Mesenchymal stem cell (in vitro differentiated cells and primary cell): Measurements from ENCODE around the gene CETN1.

ENCODE experiments used
- DNase-seq: peaks from one replicate; pipeline ENCODE4 v3.0.0-alpha.2; 2013
- H2AFZ ChIP-seq: one replicate; pipeline ENCODE4 v1.6.1; 2013; ENCODE audit warnings: low read depth, mild to moderate bottlenecking, control low read depth, inconsistent platforms, low read length, moderate library complexity
- H2AK5ac ChIP-seq: 2 replicates; pipeline ENCODE4 v1.6.1; 2013; ENCODE audit warnings: low read length, moderate library complexity, mild to moderate bottlenecking, inconsistent platforms; ENCODE audit not compliant: severe bottlenecking
- H2BK120ac ChIP-seq: one replicate; pipeline ENCODE4 v1.6.1; 2013; ENCODE audit warnings: low read depth, mild to moderate bottlenecking, inconsistent platforms, low read length, moderate library complexity
- H2BK12ac ChIP-seq, 2 experiments: one replicate each; pipeline ENCODE4 v1.6.1; 2013; ENCODE audit warnings: inconsistent platforms in 2 of 2, low read length in 2 of 2, mild to moderate bottlenecking in 2 of 2, moderate library complexity in 2 of 2, control low read depth in 1 of 2
- H2BK15ac ChIP-seq: one replicate; pipeline ENCODE4 v1.6.1; 2013; ENCODE audit warnings: mild to moderate bottlenecking, low read depth, inconsistent platforms; ENCODE audit not compliant: poor library complexity, severe bottlenecking
- H2BK5ac ChIP-seq: 2 replicates; pipeline ENCODE4 v1.6.1; 2013; ENCODE audit warnings: low read depth, mild to moderate bottlenecking, low read length, control low read depth, inconsistent platforms; ENCODE audit not compliant: poor library complexity, severe bottlenecking
- H3K14ac ChIP-seq, 2 experiments: one replicate each; pipeline ENCODE4 v1.6.1; 2013; ENCODE audit warnings: inconsistent platforms in 2 of 2, low read length in 2 of 2, control low read depth in 1 of 2, mild to moderate bottlenecking in 1 of 2, moderate library complexity in 1 of 2
- H3K18ac ChIP-seq, 2 experiments: one replicate each; pipeline ENCODE4 v1.6.1; 2013; ENCODE audit warnings: inconsistent platforms in 2 of 2, low read length in 2 of 2, control low read depth in 1 of 2, low read depth in 1 of 2, mild to moderate bottlenecking in 1 of 2
- H3K23ac ChIP-seq, 2 experiments: one replicate each; pipeline ENCODE4 v1.6.1; 2013; ENCODE audit warnings: inconsistent platforms in 2 of 2, low read length in 2 of 2, mild to moderate bottlenecking in 2 of 2, moderate library complexity in 2 of 2, control low read depth in 1 of 2
- H3K27ac ChIP-seq: 2 replicates; pipeline ENCODE4 v1.5.1; 2013; ENCODE audit warnings: mild to moderate bottlenecking, moderate library complexity, low read length, control low read depth, inconsistent platforms; ENCODE audit not compliant: poor library complexity, severe bottlenecking
- H3K27me3 ChIP-seq, 2 experiments: 2 replicates each; pipeline versions ENCODE4 v1.6.1 to v1.7.0; 2013; ENCODE audit warnings: low read length in 2 of 2, mild to moderate bottlenecking in 2 of 2, moderate library complexity in 2 of 2, control low read depth in 1 of 2, inconsistent platforms in 1 of 2; ENCODE audit not compliant: control insufficient read depth in 1 of 2, insufficient read depth in 1 of 2
- H3K36me3 ChIP-seq, 2 experiments: 2 replicates each; pipeline versions ENCODE4 v1.6.1 to v1.7.0; 2013; ENCODE audit warnings: low read length in 2 of 2, control low read depth in 1 of 2, inconsistent platforms in 1 of 2, low read depth in 1 of 2, mild to moderate bottlenecking in 1 of 2; ENCODE audit not compliant: insufficient read depth in 2 of 2, control insufficient read depth in 1 of 2
- H3K4ac ChIP-seq, 2 experiments: one replicate each; pipeline ENCODE4 v1.6.1; 2013; ENCODE audit warnings: inconsistent platforms in 2 of 2, low read length in 2 of 2, mild to moderate bottlenecking in 2 of 2, moderate library complexity in 2 of 2, control low read depth in 1 of 2, low read depth in 1 of 2
- H3K4me1 ChIP-seq: 2 replicates; pipeline ENCODE4 v1.6.1; 2013; ENCODE audit warnings: low read depth, low read length, control low read depth; ENCODE audit not compliant: control insufficient read depth, insufficient read depth
- H3K4me2 ChIP-seq: 2 replicates; pipeline ENCODE4 v1.6.1; 2013; ENCODE audit warnings: low read length, mild to moderate bottlenecking, inconsistent platforms; ENCODE audit not compliant: poor library complexity, severe bottlenecking
- H3K4me3 ChIP-seq, 2 experiments: 2 replicates each; pipeline versions ENCODE4 v1.5.1 to v1.7.0; 2013; ENCODE audit warnings: low read length in 2 of 2, mild to moderate bottlenecking in 2 of 2, control low read depth in 1 of 2, low read depth in 1 of 2; ENCODE audit not compliant: insufficient read depth in 1 of 2
- H3K79me1 ChIP-seq: replicated peaks from 2 replicates; pipeline ENCODE4 v1.6.1; 2013; ENCODE audit warnings: mild to moderate bottlenecking, control low read depth, low read length, inconsistent platforms; ENCODE audit not compliant: poor library complexity, severe bottlenecking
- H3K9ac ChIP-seq: 2 replicates; pipeline ENCODE4 v1.7.0; 2013; ENCODE audit warnings: mild to moderate bottlenecking, low read length, moderate library complexity
- H3K9me3 ChIP-seq: 2 replicates; pipeline ENCODE4 v1.7.0; 2013; ENCODE audit warnings: mild to moderate bottlenecking, low read length; ENCODE audit not compliant: control insufficient read depth
- H4K8ac ChIP-seq: one replicate; pipeline ENCODE4 v1.6.1; 2013; ENCODE audit warnings: inconsistent platforms, mild to moderate bottlenecking, low read length, moderate library complexity
- H4K91ac ChIP-seq: one replicate; pipeline ENCODE4 v1.6.1; 2013; ENCODE audit warnings: mild to moderate bottlenecking, low read length, inconsistent platforms
- WGBS: methylation state at CpG from one replicate; pipeline ENCODE4 v1.1.7; 2013; ENCODE audit warnings: mixed read lengths; 5-methylcytosine and 5-hydroxymethylcytosine counted together

CETN1 gene

DNA sequence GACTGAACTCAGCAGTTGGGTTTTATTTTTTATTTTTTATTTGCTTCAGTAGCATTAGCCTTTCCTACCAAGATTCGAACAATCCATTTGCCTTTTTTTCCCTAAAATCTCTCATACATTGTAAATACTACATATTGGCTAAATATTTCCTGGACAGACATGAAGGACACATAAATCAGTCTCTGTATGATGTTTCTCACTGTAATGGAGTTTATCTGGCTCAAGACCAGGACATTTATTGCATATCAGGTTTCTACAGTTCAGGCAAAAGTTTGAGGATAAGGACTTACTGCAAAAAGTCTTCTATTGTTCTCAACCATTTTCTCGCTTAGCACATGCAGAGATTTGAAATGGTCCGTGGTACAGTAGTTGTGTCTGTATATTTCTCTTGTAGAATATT is 19.9 kb downstream of the CETN1 start:
- no peak overlapping the region for H3K9ac ChIP-seq
- no peak overlapping the region for H3K14ac ChIP-seq
- H3K36me3 ChIP-seq: no peaks in the 10 kb centered on the region
- H3K4me3 ChIP-seq: no peak overlapping the region
- H2AK5ac ChIP-seq: no peak overlapping the region
- no peak overlapping the region for H2BK12ac ChIP-seq
- H4K8ac ChIP-seq: no peak overlapping the region
- no peak overlapping the region for H2BK15ac ChIP-seq
- DNase-seq: no peak
- no peak overlapping the region for H3K4ac ChIP-seq
- no peak overlapping the region for H3K18ac ChIP-seq
- H3K27me3 ChIP-seq: peaks cover 6 to 30% of the 10 kb centered on the region in 2 experiments
- H3K23ac ChIP-seq: no peak overlapping the region
- H4K91ac ChIP-seq: no peak overlapping the region
- no peak overlapping the region for H2BK120ac ChIP-seq
- no peak overlapping the region for H2BK5ac ChIP-seq
- H3K4me1 ChIP-seq: peaks cover 8% of the 10 kb centered on the region
- no peaks in the 10 kb centered on the region for H3K79me1 ChIP-seq
- no peaks in the 10 kb centered on the region for H3K9me3 ChIP-seq
- WGBS: 95% methylated on average over 3 of the region's 3 CpGs
- no peak overlapping the region for H3K4me2 ChIP-seq
- H2AFZ ChIP-seq: no peak overlapping the region
- H3K27ac ChIP-seq: no peak overlapping the region

DNA sequence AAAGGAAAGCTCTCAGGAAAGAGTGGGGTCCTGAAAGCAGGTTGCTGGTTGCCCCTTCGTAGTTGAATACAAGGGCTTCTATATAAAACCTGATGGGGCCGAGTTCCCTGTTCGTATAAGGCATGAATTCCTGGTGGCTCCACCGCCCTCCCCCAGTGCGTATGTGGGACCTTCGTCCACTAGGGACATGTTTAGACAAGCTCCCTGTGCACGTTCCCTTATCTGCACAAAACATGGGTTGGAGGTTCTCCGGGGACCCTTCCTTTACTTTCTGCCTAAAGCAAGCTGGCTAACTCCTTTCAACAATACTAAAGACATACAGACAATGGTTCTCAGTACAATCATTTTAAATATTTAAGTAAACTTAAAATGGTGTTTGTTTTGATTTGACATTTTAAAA is 24.6 kb downstream of the CETN1 start:
- H3K4me2 ChIP-seq: no peak overlapping the region
- WGBS: 85% methylated on average over 7 of the region's 8 CpGs

DNA sequence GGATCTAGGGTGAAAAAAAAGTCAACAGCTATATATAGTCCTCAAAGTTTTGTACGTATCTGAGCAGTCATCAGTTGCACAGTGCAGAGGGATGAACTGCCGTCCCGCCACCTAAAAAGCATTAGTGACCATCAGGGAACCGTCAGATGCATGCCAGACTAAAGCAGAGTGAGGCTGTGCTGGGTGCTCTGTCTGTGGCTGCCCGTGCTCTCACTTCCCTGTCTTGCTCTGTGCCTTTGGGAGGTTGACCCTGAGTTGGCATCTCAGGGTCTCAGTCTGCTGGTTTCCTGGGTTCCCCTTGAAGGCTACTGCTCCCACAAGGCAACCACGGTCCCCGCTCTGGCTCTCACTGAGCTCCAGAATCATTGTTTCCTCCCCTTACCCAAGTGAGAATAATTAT is 27.8 kb downstream of the CETN1 start:
- H2BK5ac ChIP-seq: no peak overlapping the region
- no peak overlapping the region for H2AK5ac ChIP-seq
- H4K91ac ChIP-seq: no peak overlapping the region
- H3K14ac ChIP-seq: no peak overlapping the region
- H3K4ac ChIP-seq: no peak overlapping the region
- H2BK15ac ChIP-seq: no peak overlapping the region
- no peaks in the 10 kb centered on the region for H3K79me1 ChIP-seq
- H3K9ac ChIP-seq: no peak overlapping the region
- H3K18ac ChIP-seq: no peak overlapping the region
- H2BK120ac ChIP-seq: no peak overlapping the region
- no peak overlapping the region for H3K4me2 ChIP-seq
- no peak overlapping the region for H3K23ac ChIP-seq
- H3K4me3 ChIP-seq: no peak overlapping the region
- DNase-seq: no peak
- no peaks in the 10 kb centered on the region for H3K36me3 ChIP-seq
- H3K27ac ChIP-seq: no peak overlapping the region
- no peak overlapping the region for H2AFZ ChIP-seq
- H4K8ac ChIP-seq: no peak overlapping the region
- no peaks in the 10 kb centered on the region for H3K27me3 ChIP-seq
- WGBS: 93% methylated on average over 7 of the region's 7 CpGs
- H3K9me3 ChIP-seq: no peaks in the 10 kb centered on the region
- H2BK12ac ChIP-seq: no peak overlapping the region
- H3K4me1 ChIP-seq: peaks cover 3% of the 10 kb centered on the region

More for the DNA sequence above, 24.6 kb downstream of the CETN1 start:
- Histone ChIP-seq H2AK5ac (no peak overlapping the region), H3K36me3 (no peaks in the 10 kb centered on the region), H2BK120ac (no peak overlapping the region), H3K9me3 (no peaks in the 10 kb centered on the region), H3K18ac (no peak overlapping the region), H3K9ac (no peak overlapping the region), H2BK15ac (no peak overlapping the region), H3K4me3 (no peak overlapping the region), H2BK5ac (no peak overlapping the region), H4K91ac (no peak overlapping the region), H2BK12ac (peak overlapping the region in 1 of 2 experiments; percentile 80), H3K4ac (no peak overlapping the region), H3K14ac (no peak overlapping the region), H4K8ac (no peak overlapping the region), H3K79me1 (no peaks in the 10 kb centered on the region), H2AFZ (no peak overlapping the region), H3K23ac (no peak overlapping the region), H3K27ac (no peak overlapping the region), H3K27me3 (peaks cover 0 to 7% of the 10 kb centered on the region in 2 experiments), H3K4me1 (peaks cover 3% of the 10 kb centered on the region)
- DNase-seq: no peak

DNA sequence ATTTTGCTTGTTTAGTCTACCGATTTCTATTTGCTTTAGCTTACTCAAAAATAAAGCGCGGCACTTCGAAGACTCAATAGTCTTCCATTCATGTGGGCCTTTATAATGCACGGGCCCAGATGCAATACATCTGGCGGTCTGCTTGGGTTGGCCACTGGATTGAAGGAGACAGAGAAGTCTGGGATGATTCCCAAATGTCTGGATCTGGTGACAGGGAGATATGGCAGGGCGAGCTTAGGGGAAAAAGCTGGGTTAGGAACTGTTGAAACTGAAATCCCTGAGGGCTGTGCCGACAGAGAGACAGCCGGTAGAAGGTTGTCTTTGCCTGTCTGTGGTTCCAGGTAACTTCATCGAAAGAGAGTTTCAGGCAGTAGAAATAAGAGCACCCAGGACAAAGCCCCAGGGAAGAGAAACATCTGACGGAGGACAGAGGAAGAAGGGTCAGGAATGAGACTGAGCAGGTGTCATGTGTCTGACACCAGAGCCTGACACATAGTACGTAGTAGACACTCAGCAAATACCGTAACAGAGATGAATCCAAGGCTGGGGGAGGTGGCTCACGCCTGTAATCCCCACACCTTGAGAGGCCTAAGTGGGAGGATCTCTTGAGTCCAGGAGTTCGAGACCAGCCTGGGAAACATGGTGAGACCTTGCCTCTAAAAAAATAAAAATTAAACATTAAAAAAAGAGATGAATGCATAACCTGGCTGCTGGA is 30.2 kb downstream of the CETN1 start:
- no peak overlapping the region for H3K23ac ChIP-seq
- no peak overlapping the region for H2BK120ac ChIP-seq
- no peak overlapping the region for H2BK12ac ChIP-seq
- no peak overlapping the region for H2BK15ac ChIP-seq
- no peak overlapping the region for H3K9ac ChIP-seq
- no peak overlapping the region for H3K18ac ChIP-seq
- no peak overlapping the region for H3K4ac ChIP-seq
- H3K9me3 ChIP-seq: no peaks in the 10 kb centered on the region
- H4K91ac ChIP-seq: no peak overlapping the region
- no peaks in the 10 kb centered on the region for H3K36me3 ChIP-seq
- H3K4me2 ChIP-seq: no peak overlapping the region
- H4K8ac ChIP-seq: no peak overlapping the region
- WGBS: 81% methylated on average over 14 of the region's 15 CpGs
- no peak overlapping the region for H3K14ac ChIP-seq
- no peak overlapping the region for H2AK5ac ChIP-seq
- H3K4me3 ChIP-seq: no peak overlapping the region
- H3K79me1 ChIP-seq: no peaks in the 10 kb centered on the region
- no peak overlapping the region for H3K27ac ChIP-seq
- no peak for DNase-seq
- H3K27me3 ChIP-seq: no peaks in the 10 kb centered on the region
- H2AFZ ChIP-seq: no peak overlapping the region
- H3K4me1 ChIP-seq: peaks cover 1% of the 10 kb centered on the region
- no peak overlapping the region for H2BK5ac ChIP-seq
